Measurements from ENCODE around the gene EPX.

EPX gene

DNA sequence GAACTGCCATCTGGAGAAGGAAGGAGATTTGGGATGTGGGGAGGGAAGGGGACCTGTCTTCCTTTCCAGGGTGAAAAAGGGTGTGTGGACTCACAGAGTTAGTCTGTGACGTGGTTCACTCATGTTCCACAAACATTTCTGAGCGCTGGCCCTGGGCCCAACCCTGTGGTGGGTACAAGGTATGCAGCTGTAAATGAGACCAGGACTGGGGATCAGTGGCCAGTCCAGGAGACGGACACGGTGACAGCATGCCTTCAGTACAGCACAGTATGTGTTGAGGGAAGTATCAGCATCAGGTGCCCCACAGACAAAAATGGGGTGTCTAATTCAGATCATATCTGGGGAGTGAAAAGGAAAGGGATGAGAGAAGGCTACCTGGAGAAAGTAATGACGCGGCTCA is 5.5 kb upstream of the EPX start:
- no peak for DNase-seq

DNA sequence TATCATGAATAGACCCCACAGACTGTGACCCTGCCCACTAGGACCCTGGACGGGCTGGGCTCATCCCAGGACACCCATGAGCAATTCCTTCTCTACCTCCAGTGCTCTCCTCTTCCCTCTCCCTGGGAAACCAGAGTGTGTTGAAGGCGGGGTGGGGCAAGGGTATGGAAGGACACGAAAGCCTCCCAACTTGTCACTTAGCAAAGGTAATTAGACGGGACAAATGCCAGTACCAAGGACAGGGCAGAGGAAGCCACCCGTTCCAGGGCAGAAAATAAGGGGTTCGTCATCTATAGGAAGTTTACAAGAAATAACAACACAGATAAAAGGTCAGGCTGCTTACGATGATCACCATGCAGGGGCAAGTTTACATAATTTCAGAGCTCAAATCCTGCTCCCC is 4.9 kb upstream of the EPX start:
- no peak for DNase-seq

DNA sequence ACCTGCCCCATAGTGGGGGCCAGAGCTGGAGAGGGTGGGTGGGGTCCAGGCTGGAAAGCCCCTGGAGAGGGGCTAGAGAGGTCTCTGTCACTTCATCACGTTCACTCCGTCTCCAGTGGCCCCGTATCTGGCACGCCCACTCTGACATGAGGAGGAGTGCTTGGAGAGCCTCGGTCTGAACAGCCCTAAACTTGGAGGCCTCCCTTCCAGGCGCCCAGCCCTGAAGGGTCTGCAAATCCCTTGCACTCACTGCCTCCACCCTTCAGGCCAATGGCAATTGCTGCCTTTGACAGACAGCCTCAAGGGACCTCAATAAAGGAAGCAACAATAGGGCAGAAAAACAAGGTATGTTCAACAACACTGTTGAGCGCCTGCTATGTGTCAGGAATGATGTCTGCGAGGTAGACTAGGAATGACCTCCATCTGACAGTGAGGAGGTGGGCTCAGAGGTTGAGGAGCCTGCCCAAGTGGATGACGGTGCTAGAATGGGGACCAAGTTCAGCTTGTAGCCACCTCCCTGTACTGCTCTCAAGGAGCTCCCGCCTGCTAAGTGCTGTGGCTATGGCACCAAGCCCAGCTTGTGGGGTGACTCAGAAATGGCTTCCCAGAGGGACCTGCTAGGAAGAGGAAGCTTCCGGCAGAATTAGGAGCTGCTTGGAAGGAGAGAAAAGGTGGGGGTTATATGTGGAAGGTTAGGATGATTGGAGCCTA is 2.9 kb upstream of the EPX start:
- no peak for DNase-seq

DNA sequence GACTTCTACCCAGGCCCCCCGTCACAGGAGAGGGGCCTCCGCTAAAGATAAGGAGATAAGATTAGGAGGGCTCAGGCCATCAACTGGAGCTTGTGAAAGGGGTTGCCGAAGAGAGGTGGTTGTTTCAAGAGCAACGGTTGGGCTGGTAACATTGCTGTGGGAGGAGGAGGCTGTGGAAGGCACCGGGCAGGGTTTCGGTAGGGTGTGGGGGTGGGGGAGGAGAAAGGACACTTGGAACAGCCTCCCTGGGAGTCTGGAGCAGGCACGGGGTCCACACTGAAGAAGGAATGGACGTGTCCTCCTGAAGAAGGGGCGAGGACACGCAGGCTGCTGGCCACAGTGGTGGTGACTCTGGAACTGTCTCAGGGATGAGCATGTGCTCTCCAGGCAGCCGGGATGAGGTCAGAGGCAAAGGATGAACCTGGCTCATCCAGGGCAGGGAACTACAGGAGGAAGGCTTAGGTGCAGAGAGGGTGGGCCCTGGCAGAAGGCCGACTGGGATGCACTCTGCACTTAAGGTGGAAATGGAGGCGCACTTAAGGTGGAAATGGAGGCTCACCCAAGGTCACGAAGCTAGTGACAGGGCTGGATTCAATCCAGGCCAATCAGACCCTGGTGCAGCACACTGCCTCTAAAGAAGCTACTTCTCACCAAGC is 1.2 kb upstream of the EPX start:
- DNase-seq: no peak

DNA sequence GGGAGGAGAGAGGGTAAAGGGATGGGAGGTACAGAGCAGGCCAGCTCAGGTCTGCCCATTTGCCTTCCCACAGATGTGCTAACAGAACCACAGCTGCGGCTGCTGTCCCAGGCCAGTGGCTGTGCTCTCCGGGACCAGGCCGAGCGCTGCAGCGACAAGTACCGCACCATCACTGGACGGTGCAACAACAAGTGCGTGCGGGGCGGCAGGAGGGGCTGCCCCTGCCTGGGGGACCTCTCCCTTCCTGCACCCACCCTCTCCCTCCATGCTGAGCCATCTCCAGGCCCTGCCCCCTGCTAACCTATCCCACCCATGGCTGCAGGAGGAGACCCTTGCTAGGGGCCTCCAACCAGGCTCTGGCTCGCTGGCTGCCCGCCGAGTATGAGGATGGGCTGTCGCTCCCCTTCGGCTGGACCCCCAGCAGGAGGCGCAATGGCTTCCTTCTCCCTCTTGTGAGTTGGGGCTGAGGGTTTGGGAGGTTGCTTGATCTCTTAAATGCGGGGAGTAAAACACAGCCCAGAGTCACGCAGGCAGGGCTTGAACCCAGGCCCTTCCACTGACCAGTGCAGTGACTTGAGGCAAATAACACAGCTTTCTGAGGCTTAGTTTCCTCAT is 1.2 kb downstream of the EPX start:
- no peak for DNase-seq

DNA sequence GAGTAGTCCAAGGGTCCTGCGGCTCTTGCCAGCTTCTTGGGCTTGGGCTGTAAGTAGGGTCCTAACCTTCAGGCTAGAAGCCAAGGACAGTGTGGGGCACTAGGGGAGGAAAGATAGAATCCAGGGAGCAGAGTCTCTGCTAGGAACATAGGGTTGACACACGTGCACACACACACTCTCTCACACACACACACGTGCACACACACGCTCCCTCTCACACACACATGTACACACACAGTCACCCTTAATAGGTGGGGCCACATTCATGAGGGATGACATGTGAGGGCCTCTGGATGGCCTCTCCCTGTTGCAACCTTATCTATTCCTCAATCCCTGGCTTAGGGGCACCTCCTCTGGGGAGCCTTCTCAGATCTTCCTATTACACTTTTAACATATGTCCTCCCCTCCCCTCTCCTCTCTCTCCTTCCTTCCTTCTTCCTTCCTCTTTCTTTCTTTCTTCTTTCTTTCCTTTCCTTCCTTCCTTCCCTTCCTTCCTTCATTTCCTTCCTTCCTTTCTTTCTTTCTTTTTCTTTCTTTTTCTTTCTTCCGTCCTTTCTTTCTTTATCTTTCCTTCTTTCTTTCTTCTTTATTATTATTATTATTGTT is 3.1 kb downstream of the EPX start:
- no peak for DNase-seq

DNA sequence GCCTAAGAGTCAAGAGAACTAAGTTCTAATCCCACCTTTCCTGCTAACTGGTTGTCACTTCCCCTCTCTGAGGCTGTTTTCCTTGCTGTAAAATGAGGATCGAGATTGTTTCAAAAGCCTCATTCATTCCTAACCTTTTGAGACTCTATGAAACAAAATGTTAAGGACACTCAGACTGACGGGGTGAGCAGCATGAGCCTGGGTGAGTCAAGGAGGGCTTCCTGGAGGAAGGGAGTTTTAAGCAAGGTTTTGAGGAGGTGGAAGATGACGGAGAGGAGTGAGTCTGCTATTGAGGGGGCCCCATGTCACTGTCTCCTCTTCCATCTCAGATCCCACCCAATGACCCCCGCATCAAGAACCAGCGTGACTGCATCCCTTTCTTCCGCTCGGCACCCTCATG is 4.1 kb downstream of the EPX start:
- DNase-seq: no peak

DNA sequence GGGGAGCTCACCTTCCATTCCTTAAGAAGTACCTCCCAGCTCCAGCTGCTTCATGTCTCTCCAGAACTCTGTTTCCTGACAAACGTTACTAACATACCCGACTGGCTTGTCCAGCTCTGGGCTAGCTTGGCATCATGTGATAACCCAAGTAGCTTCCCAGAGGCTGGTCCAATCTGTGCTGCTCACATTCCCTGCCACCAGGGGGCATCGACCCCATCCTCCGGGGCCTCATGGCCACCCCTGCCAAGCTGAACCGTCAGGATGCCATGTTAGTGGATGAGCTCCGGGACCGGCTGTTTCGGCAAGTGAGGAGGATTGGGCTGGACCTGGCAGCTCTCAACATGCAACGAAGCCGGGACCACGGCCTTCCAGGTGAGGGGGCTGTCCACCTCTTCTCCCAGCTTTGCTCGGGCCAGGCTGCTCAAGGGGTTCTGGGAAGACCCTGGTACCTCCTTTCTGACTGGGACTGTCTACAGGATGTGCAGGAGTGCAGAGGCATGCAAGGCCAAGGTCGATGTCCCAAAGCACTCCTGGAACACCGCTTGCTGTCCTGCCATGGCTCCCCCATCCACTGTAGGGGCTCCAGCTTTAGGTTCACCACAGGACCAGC is 7.6 kb downstream of the EPX start:
- peak; percentile 43 for DNase-seq

DNA sequence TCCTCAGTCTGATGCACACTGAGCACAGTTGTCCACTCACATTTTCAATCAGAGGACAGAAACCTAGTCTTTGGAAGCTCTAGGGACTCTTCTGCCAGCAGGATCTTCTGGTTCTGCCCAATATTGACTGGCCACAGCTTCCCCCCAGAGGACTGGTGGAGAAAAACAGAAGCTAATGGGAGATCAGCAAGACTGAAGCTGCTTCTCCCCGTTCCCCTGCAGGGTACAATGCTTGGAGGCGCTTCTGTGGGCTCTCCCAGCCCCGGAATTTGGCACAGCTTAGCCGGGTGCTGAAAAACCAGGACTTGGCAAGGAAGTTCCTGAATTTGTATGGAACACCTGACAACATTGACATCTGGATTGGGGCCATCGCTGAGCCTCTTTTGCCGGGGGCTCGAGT is 10.3 kb downstream of the EPX start:
- no peak for DNase-seq

DNA sequence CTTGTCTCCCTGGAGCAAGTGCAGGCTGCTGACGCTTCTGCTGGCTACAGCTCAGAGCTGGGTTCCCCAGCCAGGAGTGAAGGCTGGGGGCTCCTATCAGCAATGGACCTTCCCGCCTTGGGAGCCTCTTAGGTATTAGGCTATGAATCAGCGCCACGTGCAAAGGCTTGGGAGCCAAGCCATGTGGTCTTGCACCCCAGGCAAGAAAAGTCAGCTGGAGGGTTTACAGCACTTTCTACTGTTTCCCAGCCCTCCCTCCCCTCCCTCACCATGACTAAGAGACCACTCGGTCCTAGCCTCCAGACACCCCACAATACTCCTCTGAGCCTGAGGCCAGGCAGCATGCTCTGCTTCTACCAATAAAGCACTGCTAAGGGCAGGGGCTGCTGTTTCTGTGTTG is 12.3 kb downstream of the EPX start:
- DNase-seq: no peak

DNA sequence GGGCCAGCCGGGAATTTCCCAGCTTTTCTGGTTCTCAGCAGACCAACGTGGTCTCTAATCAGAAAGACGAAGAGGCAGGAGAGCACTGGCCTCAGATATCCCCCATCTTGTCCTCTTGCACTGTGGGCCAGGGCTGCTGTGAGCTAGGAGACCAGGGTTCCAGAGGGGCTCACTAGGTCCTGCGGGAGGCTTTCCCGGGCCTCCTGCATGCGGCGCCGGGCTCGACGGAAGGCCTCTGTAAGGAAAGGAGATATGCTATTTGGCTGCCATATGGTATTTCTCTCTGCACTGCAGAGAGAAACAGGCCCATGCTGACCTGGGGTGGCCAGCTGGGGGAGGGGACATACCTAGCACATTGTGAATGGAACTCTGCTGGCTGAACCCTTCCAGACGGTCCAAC is 13.4 kb downstream of the EPX start:
- DNase-seq: no peak

DNA sequence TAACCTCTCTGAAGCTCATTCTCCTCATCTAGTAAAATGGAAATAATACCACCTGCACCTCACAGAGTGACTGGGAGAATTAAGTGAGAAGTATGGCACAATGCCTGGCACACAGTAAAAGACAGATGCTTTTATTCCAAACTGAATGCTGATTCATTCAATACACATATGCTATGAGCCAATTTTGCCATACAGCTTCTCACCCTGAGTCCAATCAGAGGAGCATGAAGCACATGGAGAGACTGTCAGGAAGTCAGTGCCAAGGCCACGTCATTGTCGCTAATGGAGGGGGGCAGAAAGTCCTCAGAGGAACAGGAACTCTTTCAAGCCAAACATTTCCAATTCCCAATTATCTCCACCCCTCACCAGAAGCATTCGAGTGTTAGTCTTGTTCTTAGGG is 14.9 kb downstream of the EPX start:
- no peak for DNase-seq

DNA sequence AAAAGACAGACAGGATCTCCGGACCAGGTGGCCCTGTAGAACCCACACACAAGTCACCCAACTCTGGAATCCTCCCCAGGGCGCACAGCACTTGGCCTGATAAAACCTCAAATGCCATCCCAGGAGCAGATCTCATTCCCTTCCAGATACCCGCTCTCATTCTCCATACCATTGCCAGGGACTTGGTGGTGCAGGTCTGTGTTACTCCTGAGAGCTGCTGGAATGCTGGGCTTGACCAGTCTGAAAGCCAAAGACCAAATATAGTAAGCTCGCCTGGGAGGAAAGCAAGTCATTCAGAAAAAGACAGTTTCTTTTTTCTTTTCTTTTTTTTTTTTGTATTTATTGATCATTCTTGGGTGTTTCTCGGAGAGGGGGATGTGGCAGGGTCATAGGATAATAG is 15.8 kb downstream of the EPX start:
- DNase-seq: no peak

DNA sequence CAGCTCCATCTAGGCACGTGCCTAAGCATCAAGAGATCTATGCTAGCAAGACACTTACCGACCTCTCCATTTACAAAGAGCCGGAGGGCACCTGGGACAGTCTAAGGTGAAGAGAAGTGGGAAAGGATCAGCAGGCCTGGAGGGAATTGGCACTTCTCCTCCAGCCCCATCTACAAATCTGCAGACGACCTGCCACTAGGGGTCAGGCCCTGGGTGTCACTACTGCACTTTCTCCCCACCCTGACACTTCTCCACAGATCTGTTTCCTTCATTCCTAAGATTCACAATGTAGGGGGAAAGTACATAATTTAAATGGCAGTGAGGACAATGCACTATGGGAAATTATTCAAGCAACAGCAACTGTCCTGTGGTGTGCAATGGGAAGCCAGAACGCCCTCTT is 18.4 kb downstream of the EPX start:
- no peak for DNase-seq

DNA sequence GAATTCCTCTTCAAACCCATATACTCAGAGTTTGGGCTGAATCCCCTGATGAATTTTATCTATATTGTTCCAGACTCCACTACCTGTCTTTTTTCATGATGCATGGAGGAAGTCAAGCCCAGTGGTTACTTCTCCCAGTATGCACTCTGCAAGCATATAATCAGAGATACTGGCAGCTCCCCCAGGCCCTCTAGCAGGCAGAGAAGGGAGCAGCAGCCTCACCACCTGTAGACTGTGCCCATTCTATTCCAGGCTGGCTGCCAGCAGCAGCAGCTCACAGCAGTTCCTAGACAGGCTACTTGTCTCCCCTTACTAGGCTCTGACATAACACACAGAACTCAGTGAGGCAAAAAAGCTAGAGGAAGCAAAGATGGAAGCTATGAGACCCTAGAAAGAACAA is 23.2 kb downstream of the EPX start:
- no peak for DNase-seq

DNA sequence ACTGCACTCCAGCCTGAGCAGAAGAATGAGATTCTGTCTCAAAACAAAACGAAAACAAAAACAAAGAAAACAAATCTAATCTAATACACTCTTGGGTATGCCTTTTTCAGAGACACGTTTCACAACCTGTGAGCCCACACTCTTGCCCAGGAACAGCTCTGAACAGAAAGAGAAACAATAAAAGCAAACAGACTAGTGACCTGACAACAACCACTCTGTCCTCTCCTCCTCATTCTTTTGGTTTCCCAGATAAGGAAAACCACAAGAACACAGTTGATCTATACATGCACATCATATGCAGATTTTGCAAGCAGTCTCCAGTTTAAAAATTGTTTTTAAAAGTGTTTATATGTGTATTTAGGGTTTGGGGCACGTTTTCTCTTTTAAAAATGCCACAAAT is 25.2 kb downstream of the EPX start:
- DNase-seq: no peak

DNA sequence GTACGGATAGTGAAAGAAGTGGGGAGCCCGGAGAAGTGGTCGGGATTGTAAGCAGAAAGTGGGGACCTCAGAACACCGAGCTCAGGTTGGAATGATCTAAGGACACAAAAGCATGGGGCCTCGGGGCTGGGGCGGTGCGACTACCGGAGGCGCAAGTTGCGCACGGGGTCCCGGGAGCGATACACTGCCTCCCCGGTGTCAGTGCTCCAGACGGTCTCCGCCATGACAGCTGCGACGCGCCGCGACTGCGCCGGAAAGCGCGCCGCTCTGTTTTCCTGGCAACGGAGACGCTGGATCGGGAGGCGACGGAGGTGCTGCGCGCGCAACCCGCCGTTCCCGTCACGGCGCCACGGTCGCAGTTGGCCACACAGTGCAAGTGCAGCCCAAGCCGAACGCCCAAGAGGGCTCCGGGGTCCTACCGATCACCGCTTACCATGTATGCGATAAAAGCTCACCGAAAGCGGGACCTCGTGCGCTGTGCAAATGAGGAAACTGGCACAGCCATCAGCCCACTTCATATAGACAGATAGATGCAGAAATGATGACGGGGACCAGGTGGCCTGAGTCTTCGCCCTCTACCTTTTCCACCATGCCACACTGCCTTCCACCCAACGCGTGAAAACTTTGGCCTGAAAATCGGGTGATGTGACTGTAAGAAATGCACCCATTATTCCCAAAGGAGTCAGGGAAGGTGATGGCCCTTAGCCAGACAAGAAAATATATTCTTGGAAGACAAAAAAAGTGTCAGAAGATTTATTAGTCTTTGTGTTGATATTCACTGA is 26.7 kb downstream of the EPX start, which contains the start of gene MKS1:
Gene MKS1, minus strand, starts transcription at position 249 of the 782 bp plus-strand sequence. Its CDS starts 25 bp downstream, at position 224.
- DNase-seq: peak; percentile 86

DNA sequence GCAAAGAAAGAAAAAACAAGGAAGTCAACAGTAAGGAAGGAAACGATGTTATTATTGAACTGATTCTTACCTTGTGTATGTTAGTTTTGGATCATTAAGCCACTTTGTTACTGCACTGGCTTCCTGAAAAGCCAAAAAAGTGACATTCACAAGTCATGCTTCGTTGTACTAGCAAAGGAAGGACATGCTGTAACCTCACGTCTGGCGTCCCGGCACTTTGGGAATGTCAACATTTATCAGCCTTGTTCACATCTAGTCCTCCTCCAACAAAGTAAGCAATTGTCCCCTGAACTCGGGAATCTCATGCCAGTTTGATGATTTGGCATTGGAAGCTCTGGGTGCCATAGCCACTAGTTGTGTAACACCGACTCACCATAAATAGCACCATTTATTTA is 27.3 kb downstream of the EPX start:
- no peak for DNase-seq

DNA sequence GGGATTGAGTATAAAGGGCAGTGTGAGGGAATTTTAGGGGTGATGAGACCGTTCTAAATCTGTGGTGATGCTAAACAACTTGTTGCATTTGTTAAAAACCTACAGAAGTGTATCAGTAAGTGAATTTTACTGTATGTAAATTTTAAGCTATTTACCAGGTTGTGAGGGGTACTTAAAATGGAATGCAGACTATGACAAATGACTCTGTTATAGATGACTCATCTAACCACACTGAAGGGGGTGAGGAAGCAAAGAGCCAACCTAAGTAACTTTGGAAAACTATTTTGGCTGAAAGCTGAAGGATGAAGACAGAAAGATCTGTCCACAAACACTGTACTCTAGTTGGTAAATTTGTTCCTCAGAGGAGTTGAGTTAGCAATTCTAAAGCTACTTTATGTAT is 31.8 kb downstream of the EPX start:
- DNase-seq: no peak

DNA sequence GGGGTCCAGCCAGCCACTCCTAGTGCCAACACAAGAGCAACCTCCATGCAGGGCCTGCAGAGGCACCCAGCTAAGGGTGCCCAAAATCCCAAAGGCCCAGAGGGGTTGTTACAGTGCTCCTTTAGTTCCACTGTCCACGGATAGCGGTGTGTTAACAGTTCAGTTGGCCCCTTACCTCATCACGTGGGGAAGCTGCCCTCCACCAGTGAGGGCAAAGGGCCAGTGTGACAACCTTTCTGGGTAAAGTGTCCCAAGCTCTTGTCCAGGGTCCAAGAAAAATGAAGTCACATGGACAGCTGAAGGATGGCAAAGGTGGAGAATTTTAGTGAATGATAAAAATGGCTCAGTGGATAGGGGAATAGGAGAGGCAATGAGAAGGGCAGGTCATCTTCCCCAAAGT is 35.2 kb downstream of the EPX start:
- no peak for DNase-seq

DNA sequence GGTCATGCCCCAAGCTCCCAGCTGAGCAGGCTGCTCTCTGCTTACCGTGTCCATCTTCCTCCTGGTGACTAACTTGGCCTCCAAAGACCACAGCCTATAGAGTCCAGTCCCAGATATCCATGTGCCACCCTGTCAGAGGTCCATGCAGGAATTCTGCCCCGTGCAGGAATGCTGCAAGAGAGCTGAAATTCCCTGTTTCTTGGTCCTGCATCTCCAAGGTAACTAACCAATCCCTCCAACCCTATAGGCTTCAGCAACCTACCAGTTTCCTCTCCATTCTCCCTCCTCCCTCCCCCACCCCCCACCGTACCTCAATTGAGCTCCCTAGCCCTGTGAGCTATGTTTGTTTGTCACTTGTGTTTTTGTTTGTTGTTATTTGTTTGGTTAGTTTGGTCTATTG is 36.2 kb downstream of the EPX start:
- DNase-seq: no peak

DNA sequence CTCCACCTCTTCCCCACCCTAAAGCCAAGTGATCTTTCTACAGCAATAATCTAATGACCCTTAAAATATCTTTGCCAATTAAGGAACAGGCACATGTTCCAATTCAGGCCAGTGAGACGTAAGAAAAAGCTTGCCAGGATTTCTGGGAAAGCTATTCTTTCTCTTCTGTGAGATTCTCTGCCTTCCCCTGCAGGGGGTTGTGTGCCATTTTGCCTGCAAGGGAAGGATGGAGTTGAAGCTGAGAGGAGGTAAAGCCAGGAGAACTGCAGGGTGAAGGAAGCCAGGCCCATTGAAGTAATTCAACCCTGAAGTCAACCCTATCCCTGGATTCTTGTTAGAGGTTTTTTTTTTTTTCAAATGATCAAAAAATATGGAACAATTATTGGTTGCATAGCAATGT is 36.9 kb downstream of the EPX start:
- DNase-seq: no peak

DNA sequence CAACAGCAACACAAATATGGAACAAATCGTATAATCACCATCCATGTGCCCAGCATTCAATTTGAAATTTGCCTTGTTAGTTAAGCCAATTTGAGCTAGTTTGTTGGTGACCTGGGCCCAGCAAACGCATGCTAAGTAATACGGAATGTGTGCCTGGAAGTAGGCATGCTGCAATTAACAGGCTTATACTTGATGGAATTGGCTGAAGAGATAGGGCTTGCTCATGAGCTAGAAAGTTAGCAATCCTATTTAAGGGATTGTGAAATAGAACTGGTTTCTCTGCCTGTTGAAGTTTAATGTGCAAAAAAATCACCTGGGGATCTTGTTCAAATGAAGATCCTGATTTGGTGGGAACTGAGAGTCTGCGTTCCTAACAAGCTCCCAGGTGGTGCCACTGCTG is 37.4 kb downstream of the EPX start:
- DNase-seq: no peak
